ENCODE results near the gene SLCO2B1. TPM values are rescaled to one million over a fixed set of nuclear protein-coding genes. Genes with fewer than 3 reads are reported as not detected.
A peak's percentile ranks its signal among the peaks of the same experiment; 100 is the strongest.

SLCO2B1 gene
- total RNA-seq, 4 donors from 2014 or later = 25.7 to 70.1 (median 33.1) TPM

DNA sequence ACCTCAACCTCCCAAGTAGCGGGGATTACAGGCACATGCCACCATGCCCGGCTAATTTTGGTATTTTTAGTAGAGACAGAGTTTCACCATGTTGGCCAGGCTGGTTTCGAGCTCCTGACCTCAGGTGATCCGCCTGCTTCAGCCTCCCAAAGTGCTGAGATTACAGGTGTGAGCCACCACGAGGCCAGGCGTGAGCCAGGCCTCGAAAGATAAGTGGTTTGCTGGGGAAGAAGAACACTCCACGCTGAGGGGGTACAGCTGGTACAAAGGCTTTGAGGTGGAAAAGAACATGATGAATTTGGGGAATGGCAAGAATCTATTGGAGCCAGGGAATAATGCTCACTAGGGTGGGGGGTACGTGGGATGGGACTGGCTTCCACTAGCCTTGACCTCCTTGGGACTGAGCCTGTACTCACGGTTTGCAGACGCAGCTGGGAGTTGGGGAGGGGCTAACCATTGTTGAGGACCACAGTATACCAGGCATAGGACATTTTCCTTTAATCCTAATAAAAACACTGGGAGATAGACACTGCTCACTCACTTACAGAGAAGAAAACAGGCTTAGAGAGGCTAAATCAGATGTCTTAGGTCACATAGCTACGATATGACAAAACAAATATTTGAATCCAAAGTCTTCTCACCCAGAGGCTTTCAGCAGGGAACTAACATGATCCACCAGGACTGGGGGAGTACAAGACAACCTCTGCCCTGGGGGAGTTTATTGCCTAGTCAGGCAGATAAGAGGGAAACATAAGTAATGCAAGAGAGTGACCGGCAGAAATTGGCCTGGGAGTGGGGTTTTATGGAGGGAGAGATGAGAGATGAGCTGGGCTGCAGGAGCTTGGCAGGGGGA is 4.9 kb downstream of the SLCO2B1 start:
- peaks cover 0 to 35% (median 6%) of the 10 kb centered on the region in 3 donors for H3K4me1 ChIP-seq
- 80 to 85% methylated on average over 5 to 11 of the region's 13 CpGs for WGBS, 2 donors (ENCODE audit: low coverage in 1 of 2)
- H3K36me3 ChIP-seq = no peaks in the 10 kb centered on the region
- peaks cover 6% of the 10 kb centered on the region for H3K27me3 ChIP-seq
- peak overlapping the region in 1 of 2 donors; percentile 41 for H3K4me3 ChIP-seq
- no peak for TF ChIP-seq POLR2A (IDR thresholded peaks at IDR 0.05)
- no peak for TF ChIP-seq POLR2AphosphoS5 (IDR thresholded peaks at IDR 0.05)
- TF ChIP-seq, protein P1, sequence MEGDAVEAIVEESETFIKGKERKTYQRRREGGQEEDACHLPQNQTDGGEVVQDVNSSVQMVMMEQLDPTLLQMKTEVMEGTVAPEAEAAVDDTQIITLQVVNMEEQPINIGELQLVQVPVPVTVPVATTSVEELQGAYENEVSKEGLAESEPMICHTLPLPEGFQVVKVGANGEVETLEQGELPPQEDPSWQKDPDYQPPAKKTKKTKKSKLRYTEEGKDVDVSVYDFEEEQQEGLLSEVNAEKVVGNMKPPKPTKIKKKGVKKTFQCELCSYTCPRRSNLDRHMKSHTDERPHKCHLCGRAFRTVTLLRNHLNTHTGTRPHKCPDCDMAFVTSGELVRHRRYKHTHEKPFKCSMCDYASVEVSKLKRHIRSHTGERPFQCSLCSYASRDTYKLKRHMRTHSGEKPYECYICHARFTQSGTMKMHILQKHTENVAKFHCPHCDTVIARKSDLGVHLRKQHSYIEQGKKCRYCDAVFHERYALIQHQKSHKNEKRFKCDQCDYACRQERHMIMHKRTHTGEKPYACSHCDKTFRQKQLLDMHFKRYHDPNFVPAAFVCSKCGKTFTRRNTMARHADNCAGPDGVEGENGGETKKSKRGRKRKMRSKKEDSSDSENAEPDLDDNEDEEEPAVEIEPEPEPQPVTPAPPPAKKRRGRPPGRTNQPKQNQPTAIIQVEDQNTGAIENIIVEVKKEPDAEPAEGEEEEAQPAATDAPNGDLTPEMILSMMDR (IDR thresholded peaks at IDR 0.05) = no peak
- no peak for TF ChIP-seq EP300 (IDR thresholded peaks at IDR 0.05)
- no peaks in the 10 kb centered on the region for H3K9me3 ChIP-seq
- H3K27ac ChIP-seq = no peak overlapping the region
- ATAC-seq = no peak

DNA sequence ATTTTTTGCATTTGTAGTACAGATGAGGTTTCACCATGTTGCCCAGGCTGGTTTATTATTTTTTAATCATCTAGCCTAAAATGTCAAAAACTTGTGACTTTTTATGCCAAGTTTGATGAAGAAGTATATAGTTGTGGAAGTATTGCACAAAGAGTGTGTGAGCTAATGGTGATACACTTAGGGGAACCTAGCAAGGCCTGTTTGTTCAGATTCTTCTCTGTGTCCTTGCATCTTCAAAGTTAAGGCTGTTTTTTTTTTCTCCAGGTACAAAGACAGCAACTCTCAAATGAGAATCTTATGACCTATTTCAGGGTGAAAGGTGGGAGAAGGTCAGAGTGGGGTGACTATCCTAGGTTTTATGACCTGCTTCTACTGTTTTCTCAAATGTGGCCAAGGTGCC is 7.3 kb downstream of the SLCO2B1 start:
- TF ChIP-seq POLR2A (IDR thresholded peaks at IDR 0.05) (no peak), EP300 (IDR thresholded peaks at IDR 0.05) (no peak), POLR2AphosphoS5 (IDR thresholded peaks at IDR 0.05) (no peak)
- TF ChIP-seq, protein P1 (IDR thresholded peaks at IDR 0.05) = no peak
- Histone ChIP-seq H3K9me3 (no peaks in the 10 kb centered on the region), H3K4me3 (no peak overlapping the region), H3K4me1 (peaks cover 0 to 37% (median 6%) of the 10 kb centered on the region in 3 donors), H3K27ac (no peak overlapping the region), H3K36me3 (no peaks in the 10 kb centered on the region), H3K27me3 (no peaks in the 10 kb centered on the region)
- ATAC-seq = no peak

DNA sequence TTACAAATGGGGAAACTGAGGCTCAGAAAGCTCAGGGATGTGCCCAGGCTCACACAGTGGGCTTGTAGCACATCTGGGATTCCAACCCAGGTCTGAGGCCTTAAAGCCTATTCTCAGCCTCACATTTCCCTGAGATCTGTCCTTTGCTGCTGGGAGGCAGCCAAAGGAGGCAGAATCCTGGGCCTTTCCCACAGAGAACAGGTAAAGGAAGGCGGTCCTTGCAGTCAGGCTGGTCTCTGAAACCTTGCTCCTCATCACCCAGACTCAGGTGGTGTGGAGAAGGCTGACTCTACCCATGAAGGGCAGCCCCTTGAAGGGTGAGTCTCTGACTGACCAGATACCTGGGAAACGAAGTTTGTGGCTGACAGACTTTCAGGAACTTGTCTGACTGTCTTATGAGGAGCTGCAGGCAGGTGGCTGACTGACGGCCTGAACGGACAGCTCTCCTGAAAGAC is 7.8 kb downstream of the SLCO2B1 start:
- H3K4me1 ChIP-seq = peaks cover 0 to 37% (median 6%) of the 10 kb centered on the region in 3 donors
- TF ChIP-seq, protein P1 (IDR thresholded peaks at IDR 0.05) = no peak
- TF ChIP-seq EP300 (IDR thresholded peaks at IDR 0.05) = no peak
- TF ChIP-seq POLR2AphosphoS5 (IDR thresholded peaks at IDR 0.05) = no peak
- TF ChIP-seq POLR2A (IDR thresholded peaks at IDR 0.05) = no peak
- H3K27me3 ChIP-seq = no peaks in the 10 kb centered on the region
- H3K4me3 ChIP-seq = no peak overlapping the region
- no peaks in the 10 kb centered on the region for H3K9me3 ChIP-seq
- no CpG with 5 or more reads among the region's 4 CpGs for WGBS, 2 donors (ENCODE audit: low coverage in 1 of 2)
- ATAC-seq = no peak
- no peaks in the 10 kb centered on the region for H3K36me3 ChIP-seq
- peak overlapping the region in 1 of 4 donors; percentile 60 for H3K27ac ChIP-seq

DNA sequence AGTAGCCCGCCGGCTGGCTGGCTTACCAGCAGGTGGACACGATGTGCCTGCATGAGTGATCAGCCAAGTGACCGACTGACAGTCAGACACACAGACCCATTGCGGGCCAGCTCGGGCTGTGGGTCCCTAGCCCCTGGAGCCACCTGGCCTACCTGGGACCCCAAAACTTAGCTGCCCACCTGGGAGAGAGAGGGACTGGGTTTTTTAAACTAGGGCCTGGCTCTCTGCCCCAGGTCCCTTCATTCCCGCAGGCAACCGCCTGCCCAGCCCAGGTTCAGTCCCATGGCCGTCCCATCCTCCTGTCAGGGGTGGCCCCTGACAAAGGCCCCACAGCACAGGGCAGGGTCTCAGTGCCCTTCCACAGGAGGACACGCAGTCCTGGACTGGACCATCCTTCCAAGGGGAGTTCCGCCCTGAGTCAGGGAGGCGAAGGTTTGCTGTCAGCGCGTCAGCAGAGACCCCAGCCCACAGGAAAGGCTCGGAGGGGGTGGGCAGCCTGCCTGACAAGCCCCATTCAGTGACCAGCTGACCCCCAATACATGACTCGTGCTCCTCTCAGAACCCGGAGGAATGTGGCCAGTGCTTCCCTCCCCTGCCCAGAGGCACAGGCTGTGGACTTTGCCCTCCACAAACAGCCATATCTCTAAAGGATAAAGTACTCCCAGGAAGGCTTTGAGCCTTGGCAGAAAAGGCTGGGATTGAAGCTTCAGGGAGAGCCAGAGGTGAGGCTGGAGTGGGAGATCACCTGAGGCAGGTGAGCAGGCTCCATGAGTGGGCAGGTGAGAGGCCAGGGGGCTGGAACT is 8.4 kb downstream of the SLCO2B1 start:
- H3K27ac ChIP-seq = peak overlapping the region in 3 of 4 donors; percentile 24 to 62 (median 60)
- no peak overlapping the region for H3K4me3 ChIP-seq
- peaks cover under 1% of the 10 kb centered on the region for H3K27me3 ChIP-seq
- no peak for TF ChIP-seq POLR2AphosphoS5 (IDR thresholded peaks at IDR 0.05)
- TF ChIP-seq, protein P1 (IDR thresholded peaks at IDR 0.05) = no peak
- no peak for TF ChIP-seq EP300 (IDR thresholded peaks at IDR 0.05)
- TF ChIP-seq POLR2A (IDR thresholded peaks at IDR 0.05) = no peak
- no peaks in the 10 kb centered on the region for H3K36me3 ChIP-seq
- no peak for ATAC-seq
- 100% methylated on average over 2 of the region's 17 CpGs; no CpG with 5 or more reads in 1 of the 2 donors for WGBS, 2 donors (ENCODE audit: low coverage in 1 of 2)
- H3K4me1 ChIP-seq = peaks cover 0 to 35% (median 6%) of the 10 kb centered on the region in 3 donors
- no peaks in the 10 kb centered on the region for H3K9me3 ChIP-seq

All from gastroesophageal sphincter (tissue), 4 donors.